GM21576 (cell line): ENCODE data around the gene CTPS1.

ENCODE experiments used
- ATAC-seq: cut with Tn5 transposase; IDR thresholded peaks from one replicate; pipeline ENCODE4 v1.9.1; 2021; ENCODE audit warnings: mild to moderate bottlenecking, moderate library complexity; ENCODE audit not compliant: unreplicated experiment

CTPS1 gene

DNA sequence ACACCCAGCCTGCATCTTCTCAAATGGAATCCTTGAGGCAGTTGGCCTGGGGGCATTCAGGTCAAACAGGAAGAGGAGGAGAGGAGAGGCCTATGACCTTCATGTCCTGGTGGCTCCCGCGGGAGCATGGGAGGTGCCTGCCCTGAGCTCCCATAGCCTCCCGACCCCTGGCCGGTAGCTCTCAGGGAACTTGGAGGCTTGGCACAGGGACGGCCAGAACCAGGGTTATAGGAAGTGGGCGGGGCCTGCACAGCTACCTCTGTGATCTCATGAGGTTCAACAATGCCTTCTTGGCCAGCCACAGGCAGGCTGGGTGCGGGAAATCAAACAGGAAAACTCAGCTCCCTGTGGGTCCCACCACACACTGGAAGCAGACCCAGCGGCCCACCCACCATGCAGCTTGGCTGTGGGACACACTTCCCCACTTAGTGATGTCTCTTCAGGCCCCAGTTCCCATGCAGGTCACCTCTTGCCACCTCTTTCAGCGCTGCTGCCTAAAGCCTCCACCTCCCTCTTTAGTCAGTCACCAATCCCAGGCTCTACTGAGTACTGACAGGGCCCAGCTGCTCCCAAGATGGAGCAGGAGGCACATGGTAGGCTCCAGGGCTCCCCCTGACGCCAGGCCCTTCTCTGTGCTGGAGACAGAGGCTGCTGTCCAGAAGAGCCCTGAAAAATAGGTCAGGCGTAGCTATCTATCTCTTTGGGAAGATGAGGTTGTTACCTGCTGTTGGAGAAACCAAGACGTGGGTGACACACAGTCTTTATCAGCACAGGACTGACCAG, 42.2 kb downstream of the CTPS1 start, which contains the start of gene SLFNL1:
SLFNL1 (minus strand) TSS at position 200 of the 783 bp plus-strand sequence. CDS start 1,065 bp downstream, outside the sequence.
- no peak for ATAC-seq

DNA sequence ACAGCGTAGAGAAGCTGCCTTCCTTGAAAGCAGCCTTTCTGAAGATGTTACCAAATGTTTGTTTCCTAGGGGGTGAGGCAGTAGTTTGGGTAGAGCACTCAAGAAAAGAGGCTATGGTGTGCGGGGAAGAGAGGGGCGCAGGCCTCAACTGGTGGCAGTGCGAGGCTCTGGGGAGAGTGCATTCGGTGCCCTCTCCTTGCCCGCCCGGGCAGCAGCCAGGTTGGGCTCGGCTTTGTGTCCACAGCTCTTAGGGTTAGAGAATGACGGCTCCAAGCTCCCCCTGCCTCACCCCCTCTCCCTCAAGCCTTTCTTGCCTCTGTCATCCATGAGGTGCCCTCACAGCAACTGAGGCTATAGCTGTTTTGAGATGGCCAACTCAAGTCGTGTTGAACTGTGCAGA, 42.9 kb downstream of the CTPS1 start:
- ATAC-seq: no peak

DNA sequence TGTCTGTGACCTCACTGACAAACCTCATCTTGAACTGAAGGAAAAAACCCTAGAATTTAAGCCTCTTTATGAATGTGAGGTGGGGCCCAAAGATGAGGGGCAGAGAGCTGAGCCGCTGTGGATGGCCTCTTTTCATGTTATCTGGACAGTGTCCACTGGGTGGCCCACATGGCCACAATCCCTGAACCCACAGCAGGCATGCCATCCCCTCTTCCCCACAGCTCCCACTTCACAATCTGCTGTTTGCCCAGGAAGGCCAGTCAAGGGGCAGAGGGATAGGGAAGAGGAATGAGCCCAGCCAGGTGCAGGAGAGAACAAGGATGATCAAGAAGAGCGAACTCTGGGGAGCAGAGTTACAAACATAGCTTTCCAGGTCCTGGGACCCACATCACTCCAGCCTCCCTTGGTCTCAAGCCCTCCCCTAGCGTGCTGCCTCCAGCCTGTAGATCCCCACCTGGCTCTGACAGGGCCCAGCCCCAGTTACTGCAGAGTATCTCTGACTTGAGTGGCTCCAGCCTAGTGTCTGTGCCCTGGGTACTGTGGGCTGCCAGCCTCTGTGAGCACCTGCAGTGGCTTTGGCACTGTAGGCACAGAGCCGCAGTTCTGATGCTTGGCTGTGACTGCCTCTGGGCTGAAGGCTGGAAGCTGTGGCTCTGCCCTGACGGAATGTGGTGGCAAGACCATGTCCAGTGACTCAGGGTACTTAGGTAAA, 43.9 kb downstream of the CTPS1 start:
- no peak for ATAC-seq

DNA sequence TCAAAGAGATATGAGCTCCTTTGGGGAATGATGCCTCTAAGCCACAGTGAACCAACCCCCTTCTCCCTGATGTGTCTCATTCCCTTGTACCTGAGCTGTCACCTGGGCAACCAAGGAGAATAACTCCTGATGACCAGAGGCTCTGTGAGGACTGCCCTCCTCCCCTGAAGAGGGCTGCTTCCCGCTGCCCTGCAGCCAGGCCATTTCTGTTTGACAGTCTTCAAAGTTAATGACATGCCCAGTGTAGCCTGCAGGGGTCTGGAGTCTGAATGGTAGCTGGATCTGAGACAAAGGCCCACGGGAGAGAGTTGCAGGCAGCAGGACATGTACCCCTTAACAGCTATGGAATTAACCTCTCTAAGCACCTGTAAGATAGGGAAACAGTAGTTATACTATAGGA, 45.5 kb downstream of the CTPS1 start:
- no peak for ATAC-seq

DNA sequence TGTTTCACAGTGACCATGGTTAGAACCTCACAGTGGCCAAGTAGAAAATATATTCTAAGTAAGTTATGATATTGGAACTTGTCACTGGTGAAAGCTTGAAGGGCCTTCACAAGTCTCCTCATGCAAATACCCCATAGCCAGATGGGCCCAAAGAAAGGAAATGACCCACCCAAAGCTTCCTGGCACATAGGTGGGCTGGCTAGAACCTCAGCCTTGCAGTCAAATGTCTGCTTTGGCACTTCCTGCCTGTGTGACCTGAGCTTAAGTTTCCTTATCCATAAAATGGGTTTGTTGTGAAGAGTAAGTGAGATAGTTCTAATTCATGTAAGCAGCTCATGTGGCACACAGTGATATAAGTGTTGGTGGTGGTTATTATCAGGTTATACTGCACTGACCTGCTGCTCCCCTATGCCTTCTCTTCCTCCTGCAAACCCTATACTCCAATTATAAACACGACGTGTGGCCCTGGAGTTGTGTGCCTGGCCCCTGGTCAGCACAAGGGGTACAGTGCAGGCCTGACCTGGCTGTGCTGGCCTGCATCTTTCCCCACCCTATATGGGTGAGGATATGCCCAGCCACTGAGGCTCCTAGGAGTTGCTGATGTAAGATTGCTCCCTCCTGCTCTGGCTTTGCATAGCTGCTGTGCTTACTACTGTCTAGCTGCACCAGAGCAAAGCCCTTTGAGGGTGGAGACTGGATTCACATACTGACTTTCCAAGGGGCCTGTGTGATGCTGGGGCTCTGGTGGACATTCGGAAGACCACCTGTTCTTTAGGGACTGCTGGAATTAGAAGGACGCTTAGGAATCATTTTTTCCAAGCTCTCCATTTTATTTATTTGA, 46.7 kb downstream of the CTPS1 start:
- no peak for ATAC-seq

DNA sequence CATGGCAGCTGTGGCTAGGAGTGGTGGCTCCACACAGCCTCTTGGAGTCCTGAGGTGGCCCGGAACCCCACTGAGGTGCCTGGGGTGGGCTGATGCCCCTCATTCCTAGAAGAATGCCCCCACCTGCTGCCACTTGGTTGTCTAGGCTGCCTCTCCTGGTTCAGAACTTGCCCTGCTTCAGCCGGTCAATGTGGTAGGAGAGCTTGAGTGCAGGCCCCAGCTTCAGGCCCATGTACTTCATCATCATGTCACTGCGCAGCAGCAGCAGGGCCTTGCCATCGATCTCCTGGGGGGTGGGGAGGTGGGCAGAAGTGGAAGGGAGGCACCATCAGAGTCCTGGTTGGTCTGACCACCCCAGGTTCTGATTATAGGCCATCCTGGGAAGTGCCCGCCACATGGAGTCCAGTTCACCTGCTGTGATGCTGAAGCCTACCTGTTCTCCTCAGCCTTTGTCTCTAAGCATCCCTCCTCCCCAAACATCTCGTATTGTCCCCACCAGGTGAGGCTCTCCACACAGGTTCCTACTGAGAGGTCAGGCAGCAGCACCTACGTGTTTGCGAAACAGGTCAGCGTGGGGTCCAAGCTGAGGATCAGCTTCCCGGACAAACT, 48.6 kb downstream of the CTPS1 start:
- ATAC-seq: no peak

DNA sequence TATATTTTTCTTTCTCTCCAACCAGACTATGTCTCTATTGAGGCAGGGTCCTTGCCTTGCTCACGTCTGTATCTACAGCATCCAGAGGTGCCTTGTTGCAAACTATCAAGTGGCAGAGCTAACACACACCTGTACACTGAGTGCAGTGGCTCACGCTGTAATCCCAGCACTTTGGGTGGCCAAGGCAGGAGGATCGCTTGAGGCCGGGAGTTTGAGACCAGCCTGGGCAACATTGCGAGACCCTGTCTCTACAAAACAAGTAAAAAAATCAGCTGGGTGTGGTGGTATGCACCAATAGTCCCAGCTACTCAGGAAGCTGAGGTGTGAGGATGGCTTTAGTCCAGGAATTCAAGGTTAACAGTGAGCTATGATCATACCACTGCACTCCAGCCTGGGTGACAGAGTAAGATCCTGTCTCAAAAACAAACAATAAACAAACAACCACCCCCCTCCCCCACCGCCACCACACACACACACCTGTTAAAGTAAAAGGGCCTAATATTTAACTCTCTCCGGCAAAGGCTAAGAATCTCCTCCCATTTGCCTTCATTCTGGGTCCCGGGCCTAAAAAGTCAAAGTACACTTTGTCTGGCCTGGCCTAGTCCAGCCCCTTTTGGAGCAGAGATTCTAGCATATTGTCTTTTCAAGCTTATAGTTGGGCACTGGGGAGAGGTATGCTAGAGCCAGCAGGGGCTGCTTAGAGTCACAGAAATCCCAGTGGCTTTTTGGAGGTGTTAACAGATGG, 51.5 kb downstream of the CTPS1 start:
- ATAC-seq: no peak

DNA sequence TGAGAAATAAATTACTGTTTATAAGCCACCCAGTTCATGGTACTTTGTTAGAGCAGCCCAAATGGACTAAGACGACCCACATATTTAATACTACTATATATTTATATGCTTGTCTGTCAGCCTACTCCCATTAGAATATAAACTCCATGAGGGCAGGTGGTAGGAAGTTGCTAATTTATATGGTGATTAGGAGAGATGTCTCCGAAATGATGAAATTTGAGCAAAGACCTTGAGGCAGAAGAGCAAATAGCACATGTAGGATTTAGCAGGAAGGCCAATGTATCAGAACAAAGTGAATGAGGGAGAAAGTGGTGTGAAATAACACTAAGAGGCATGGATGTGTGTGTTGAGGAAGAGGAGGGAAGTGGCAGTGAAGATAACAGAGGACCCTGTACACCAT, 52.7 kb downstream of the CTPS1 start:
- ATAC-seq: no peak

DNA sequence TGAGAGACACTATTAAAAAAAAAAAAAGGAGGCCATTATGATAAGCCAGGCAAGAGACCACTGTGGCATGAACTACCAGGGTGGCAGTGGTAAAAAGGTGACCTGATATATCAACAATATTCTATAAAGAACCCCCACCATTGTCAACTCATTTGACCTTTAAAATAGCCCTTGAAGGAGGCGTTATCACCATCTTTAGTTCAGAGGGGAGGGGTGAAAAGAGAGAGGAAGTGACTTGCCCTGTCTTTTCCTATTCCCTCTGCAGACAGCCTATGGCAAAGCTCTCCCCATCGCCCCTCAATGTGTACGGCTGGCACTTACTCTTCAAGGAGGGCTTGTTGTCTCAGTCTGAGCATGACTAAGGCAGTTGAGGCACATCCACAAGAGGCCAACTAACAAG, 53.8 kb downstream of the CTPS1 start:
- no peak for ATAC-seq

DNA sequence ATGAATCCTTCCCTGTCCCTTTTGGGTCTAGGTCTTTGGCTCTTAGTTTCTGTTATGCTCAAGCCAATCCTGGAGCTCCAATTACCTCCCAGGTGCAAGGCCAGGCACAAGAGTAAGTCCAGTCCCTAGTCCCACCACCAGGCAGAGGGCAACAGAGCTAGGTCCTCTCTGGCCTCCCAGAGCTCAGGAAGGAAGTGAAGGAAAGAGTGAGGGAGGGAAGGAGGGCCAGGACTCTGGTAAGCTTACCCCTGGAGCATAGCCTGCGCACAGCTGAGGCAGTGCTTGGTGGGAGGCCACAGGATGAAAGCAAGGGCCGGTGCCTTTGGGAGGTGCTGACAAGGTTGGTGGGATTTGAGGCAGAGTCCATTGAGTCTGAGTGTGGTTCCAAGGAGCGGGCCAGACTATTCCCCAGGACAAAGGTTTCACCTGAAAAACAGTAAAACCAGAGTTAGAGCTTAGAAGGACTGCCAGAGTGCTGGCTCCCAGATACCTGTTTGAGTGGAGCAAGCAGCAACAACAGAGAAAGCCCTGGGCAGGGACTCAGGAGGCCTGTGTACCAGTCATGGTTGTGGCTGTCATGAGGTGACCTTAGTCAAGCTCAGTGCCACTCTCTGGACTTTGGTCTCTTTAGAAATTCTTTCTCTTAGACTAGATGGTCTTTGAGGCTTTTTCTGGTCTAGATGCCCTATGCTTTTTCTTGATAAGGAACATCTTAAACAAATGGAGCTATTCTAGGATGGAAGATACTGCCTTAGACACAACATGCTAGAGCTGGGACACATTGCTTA, 57.8 kb downstream of the CTPS1 start:
- no peak for ATAC-seq

DNA sequence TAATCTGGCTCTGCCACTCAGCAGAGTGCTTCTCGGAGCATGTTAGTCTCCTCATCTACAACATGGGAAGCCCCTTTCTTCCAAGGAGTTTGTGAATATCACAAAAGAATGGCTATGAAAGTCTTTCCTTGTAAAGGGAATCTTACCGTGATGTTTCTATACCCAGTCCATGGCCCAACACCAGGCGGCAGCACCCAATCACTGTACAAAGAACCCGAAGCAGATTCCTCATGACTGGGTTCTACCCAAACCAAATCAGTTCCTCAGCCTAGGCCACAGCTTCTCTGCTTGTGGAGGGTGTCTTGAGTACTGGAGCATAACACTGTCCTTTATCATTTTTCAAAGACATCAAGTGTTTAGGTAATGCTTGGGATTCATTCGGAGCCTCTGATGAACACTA, 58.6 kb downstream of the CTPS1 start:
- no peak for ATAC-seq

DNA sequence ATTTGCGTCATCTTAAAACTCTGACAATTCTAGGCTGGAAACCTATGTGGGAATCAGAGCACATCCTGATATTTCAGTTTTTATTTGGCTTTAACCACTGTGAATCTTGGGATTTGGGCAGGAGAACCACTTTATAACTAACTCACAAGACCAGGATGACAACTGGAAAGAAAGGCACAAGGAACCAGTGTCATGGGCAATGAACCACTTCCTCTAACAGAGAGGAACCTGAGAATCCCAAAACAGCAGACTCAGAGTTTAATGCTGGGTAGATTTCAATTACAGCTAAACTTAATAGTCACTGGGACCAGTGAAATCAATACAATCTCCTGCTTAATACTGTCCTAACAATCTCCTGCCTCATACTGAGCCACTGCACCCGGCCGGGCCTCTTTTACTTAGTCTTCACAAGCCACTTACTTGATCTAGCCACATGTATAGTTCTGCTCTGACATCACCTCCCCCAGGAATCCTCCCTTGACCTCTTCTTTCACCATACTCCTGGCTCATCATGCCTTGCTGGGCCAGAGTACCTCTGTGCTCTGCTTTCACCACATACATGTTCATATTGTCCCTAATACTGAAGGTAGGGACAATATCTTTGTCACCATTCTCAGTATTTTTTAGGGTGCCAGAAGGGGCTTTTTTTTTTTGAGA, 62.2 kb downstream of the CTPS1 start:
- ATAC-seq: no peak

DNA sequence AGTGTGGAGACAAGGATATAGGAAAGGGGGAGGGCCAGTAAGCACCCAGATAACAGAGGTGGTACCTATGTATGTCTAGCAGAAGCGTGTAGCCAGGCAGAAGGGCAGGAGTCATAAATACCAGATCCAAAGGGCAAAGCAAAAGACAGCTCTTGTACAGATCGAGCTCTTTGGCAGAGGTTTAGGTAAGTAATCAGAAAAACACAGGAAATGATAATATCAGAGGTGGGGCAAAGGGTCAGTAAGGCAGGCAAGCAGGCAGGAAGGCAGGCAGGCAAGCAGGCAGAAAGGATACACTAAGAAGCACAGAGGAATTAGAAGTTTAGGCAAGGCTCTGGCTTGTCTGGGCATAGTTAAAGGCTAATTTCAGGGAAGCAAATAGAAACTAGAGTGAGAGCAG, 64.7 kb downstream of the CTPS1 start:
- ATAC-seq: no peak

DNA sequence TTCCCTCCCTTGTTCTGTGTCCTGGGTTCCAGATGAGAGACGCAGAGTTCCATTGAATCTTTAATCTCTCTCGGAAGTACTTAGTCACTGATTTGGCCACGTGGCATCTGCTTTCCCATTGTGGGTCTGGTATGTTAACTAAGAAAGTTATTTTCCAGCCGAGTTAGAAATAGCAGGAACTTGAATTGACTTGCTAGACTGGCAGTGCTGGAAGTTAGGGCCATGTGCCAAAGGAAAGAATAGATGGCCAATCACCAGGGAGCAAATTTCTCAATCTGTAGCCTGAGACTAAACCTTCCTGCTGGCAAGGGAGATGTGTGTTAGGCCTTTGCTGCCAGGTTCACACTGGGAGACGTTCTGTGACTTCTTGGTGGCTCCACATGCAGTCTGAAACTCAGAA, 66.2 kb downstream of the CTPS1 start:
- ATAC-seq: no peak

DNA sequence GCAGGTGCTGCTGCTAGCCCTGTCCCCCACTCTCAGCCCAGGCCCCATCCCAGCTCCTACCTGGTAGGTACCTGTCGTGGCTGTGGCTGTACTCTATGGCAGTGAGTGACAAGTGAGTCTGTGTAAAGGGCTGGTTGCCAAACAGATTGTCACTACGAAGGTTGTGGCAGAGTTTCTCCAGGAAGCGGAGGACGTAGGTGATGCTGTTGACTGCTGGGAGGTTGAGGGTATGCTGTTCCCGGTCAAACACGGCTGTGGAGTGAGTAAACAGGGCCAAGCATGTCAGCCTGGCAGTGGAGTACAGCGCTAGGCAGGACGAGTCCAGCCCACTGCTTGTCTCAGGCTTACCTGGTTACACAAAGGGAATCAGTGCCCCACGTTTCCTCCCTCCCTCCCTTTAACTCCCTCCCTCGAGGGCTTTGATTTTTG, 66.9 kb downstream of the CTPS1 start:
- ATAC-seq: no peak

DNA sequence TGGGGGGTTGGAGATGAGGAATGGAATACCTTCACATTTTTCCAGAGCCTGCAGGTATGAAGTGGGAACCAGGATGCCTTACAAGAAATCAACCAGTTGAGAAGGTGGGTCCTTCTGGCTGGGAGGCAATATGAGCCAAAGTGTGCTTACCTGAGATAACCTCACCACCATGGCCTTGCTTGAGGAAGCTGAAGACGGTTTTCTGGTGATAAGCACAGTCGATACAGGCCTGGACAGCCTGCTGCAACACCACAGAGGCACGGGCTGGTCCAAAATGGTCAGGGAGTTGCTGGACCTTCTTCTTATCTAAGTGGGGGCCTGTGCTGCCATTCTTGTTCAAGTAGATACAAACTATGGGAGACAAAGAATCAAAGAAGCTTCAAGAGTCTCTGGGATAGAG, 69.0 kb downstream of the CTPS1 start:
- no peak for ATAC-seq

DNA sequence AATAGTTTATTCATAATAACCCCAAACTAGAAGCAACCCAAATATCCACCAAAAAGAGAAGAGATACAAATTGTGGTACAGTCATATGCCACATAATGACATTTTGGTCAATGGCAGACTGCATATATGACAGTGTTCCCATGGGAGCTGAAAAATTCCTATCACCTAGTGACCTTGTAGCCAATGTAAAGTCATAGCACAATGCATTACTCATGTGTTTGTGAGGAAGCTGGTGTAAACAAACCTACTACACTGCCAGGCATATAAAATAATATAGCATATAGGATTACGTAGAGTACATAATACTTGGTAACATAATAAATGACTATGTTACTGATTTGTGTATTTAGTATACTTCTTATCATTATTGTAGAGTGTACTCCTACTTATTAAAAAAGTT, 71.5 kb downstream of the CTPS1 start:
- no peak for ATAC-seq

DNA sequence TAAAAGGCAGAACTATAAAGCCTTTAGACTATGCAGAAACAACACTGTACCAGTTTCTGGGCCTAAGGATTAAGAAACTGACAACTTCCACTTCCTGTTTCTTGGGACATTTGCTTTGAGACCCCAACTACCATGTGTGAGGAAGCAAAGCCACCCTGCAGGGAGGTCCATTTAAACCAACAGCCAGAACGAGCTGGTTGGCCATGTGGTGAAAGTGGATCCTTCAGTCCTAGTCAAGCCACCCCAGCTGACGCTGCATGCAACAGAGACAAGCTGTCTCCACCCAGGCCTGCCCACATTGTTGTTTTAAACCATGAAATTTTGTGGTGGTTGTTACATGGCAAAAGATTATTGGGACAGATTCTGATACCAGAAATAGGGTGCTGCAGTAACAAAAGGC, 73.8 kb downstream of the CTPS1 start:
- ATAC-seq: no peak

DNA sequence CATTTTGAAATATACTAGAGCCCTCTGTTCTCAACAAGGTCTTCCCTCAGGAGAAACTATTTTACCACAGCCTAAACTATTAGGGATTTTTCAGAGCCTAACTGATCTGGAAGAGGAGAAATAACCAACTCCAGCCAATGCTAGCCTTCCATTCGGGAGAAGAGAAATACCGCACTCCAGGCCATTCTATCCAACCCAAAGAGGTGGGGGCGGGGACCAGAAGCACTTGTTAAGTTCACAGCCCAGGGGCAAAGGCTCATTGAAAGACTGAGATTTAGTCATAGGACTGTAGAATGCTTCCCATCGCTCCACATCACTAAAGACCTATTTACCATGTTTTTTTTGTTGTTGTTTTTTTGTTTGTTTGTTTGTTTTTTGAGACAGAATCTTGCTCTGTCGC, 77.4 kb downstream of the CTPS1 start:
- ATAC-seq: no peak
